ENCODE results near the gene AAMDC.

The AAMDC gene

DNA sequence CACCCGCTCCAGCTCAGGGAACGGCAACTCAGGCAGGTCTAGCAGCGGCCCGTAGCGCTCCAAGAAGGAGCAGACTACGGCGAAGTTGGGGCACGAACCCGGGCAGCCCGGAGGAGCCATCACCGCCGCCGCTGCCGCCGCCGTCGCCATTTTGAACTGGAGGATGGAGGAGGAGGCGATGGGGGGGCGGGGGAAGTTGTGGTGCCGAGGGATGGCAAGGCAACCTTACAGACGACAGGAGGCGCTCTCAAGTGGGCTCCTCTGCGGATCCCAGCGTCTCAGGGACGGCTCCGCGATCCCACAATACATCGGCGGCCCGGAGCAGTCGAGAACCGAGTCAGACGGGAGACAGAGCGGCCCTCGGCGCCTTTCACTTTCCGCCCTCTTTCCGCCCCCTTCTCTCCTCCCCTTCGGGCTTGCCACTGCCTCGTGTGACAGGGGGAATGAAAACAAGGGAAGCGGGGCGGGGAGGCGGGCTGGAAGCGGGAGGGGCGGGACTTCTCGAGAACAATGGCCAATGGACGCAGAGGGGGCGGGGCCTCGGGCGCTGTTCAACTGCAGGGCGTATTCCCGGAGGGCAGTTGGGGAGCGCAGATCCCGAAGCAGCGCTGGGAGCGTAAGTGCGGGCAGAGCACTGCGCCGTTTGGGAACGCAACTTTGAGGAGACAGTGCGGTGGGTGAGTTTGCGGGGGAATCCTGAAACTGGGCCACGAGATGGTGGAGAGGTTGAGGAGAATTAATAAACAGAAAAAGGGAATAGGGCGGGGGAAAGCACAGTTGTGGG lies at the start of gene AAMDC, which contains the start of gene RSF1:
Gene AAMDC, plus strand, starts transcription at position 580 of the 784 bp plus-strand sequence. CDS start 21,353 bp downstream, outside the sequence.
Gene RSF1, minus strand, starts transcription at position 158 of the 784 bp plus-strand sequence. Its CDS starts 8 bp downstream, at position 150.
- DNase-seq (ENCODE audit: low read depth): peak; percentile 99

DNA sequence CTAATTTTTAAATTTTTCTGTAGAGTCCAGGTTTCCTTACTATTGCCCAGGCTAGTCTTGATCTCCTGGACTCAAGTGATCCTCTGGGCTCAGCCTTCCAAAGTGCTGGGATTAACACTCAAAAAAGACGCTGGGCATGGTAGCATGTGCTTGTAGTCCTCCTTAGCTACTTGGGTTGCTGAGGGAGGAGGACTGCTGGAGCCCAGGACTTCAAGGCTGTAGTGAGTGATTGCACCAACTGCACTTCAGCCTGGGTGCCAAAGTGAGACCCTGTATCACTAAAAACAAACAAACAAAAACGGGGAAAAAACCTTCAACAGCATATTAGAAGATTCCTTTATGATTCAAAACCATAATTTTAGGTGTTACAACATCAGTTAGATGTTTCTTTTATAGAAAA lies 45.0 kb upstream of the AAMDC start:
- DNase-seq (ENCODE audit: low read depth): no peak

DNA sequence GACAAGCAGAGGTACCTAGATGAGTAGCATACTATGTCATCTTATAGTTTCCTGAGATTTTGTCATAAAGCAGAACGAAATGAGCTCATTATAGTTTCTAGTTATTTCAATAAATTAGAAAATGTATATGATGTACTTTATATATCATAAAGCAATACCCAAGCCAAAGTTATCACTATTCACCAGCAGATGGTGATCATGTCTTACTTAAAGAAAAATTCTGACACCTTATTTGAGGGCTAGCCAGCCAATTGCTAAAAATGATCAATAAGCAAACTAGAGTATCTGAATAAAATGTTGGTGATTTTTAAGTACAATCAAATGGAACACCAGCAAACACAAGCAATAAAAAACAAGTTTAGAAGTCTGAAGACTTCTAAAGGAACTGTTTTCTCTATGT lies 44.5 kb upstream of the AAMDC start:
- no peak for DNase-seq (ENCODE audit: low read depth)

DNA sequence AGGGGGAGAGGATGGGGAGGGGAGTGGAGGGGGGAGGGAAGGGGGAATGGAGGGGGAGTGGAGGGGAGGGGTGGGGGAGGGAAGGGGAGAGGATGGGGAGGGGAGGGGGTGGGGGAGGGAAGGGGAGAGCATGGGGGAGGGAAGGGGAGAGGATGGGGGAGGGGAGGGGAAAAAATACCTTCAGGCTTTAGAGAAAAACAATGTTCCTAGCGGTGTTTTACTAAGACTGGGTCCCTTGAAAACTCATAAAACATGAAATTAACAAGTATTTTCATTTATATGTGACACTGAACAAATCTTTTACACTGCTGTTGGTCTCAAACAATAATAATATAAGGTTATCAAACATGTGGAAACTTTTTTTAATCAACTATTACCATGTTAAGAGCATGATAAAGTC lies 42.8 kb upstream of the AAMDC start:
- DNase-seq (ENCODE audit: low read depth): no peak

DNA sequence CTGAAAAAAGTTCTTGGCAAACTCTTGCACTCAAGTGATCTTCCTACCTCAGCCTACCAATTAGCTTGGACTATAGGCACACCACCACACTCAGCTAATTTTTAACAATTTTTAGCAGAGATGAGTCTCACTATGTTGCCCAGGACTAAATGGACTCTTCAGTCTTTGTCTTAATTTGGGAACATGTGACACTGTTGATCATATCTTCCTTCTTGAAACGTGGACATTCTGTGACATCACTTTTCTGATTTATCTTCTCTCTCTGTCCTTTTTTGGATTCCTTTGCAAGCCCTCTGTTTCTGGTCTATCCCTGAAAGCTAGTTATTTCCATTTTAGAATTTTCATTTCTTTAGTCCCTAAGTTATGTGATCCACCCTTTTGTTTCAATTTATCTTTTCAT lies 42.4 kb upstream of the AAMDC start:
- no peak for DNase-seq (ENCODE audit: low read depth)

DNA sequence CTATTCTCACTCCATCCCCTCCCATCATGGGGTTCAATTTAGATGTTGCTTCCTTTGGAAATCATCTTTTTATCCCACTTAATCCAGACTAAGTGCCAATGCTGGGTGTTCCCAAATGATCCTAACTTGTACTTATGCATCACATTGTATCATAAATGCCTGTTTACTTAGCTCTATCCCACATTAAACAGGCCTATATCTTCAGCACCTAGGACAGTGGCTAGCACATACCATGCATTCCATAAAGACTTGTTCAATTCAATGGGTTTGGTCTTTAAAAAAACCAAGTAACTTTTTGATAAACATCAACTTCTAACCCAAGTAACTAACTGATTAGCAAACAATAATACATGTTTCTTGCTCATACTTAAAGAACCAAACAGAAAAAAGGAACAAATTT lies 41.0 kb upstream of the AAMDC start:
- DNase-seq (ENCODE audit: low read depth): no peak

DNA sequence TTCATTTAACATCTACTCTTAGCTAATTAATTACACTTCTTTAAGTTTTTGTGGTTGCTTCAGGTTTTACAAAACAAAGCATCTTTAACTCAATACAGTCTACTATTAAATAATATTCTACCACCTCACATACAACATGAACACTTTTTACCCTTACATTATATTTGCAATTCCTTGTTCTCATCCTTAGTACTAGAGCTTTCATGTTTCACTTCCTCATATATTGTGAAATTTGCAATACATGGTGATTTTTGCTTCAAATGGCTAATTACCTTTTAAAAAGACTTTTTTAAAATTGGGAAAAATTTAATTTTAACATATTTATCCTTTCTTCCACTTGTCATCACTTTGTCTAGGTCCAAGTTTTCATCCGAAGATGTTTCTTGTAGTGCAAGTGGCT lies 37.9 kb upstream of the AAMDC start:
- DNase-seq (ENCODE audit: low read depth): no peak

DNA sequence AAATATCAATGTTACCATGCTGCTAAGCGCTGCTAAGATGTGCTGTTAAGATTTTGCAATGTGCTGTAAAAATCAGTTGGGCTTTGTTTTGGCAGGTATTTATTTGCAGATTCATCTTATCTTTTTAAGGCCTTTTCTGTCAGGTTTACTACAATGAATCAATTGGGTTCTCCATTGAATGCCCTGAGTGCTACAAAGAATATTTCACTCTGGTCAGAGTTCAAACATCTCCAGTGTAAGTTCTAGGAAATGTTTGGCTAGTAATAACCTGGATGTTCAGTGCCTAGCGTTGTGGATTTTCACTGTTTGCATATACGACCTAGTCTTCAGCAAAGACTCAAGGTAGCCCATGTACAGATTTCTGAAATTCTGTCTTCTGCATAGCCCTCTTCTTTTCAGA lies 36.4 kb upstream of the AAMDC start:
- no peak for DNase-seq (ENCODE audit: low read depth)

DNA sequence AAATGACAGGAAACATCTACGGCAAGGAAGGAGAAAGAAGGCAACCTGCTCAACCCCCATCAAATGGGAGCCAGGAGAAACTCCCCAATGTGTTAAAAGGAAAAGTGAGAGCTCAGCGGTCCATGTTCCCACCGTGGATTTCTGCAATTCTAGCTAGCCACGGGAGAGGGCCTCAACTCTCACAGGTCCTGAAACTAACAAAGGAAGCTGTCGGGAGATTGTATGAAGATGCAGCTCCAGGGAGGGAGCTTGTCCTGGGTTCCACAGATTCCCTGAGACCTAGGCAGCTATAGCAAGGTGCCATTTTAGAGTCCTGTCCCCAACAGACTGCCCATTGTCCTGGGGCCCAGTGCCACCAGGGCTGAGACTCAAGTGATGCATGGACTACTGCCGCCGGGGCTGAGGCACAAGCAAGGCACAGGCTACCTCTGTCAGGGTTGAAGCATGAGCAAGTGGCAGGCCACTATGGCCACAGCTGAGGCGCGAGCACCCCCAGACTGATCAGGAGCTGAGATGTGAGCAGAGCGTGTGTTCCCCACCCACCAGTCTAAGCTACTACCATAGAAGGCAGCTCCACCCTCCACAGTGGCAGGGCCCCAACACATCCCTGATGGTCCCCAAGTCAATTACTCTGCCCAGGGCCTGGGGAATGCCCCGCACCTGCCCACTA lies 31.7 kb upstream of the AAMDC start:
- no peak for DNase-seq (ENCODE audit: low read depth)

DNA sequence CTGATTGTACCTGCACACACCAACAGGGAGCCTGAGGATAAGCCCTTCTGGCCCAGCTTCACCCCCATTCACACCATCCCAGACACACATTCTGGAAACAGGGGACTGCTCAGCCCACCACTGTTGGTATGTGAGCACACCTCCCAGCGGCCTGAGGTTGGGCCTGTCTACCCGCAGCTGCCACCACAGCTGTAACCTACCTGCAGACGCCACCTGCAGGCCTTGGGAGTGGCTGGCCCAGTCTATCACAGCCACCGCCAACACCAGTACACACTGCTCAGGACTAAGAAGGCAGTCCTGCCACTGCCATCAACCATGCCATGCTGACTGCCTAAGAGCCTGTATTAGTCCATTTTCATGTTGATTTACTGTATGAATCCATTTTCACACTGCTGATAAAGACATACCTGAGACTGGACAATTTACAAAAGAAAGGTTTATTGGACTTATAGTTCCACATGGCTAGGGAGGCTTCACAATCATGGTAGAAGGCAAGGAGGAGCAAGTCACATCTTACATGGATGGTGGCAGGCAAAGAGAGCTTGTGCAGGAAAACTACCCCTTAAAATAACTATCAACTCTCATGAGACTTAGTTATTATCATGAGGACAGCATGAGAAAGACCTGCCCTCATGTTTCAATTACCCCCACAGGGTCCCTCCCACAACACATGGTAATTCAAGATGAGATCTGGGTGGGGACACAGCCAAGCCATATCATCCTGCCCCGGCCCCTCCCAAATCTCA lies 31.0 kb upstream of the AAMDC start:
- DNase-seq (ENCODE audit: low read depth): no peak

DNA sequence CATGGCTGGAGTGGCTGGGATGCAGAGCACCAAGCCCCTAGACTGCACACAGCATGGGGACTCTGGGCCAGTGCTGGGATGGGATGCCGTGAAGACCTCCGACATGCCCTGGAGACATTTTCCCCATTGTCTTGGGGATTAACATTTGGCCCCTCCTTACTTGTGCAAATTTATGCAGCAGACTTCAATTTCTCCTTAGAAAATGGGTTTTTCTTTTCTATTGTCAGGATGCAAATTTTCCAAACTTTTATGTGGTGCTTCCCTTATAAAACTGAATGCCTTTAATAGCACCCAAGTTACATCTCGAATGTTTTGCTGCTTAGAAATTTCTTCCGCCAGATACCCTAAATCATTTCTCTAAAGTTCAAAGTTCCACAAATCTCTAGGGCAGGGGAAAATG lies 29.6 kb upstream of the AAMDC start:
- no peak for DNase-seq (ENCODE audit: low read depth)

DNA sequence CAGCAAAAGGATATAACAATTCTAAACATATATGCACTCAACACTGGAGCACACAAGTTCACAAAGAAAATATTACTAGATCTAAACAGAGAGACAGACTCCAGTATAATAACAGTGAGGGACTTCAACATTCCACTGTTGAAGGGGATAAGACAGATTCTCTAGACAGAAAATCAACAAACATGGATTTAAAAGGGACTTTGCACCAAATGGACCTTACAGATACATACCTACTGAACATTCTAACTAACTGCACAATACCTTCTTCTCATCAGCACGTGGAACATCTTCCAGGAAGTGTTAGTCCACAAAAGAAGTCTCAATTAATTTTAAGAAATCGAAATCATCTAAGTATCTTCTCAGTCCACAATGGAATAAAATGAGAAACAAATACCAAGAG lies 27.0 kb upstream of the AAMDC start:
- no peak for DNase-seq (ENCODE audit: low read depth)

DNA sequence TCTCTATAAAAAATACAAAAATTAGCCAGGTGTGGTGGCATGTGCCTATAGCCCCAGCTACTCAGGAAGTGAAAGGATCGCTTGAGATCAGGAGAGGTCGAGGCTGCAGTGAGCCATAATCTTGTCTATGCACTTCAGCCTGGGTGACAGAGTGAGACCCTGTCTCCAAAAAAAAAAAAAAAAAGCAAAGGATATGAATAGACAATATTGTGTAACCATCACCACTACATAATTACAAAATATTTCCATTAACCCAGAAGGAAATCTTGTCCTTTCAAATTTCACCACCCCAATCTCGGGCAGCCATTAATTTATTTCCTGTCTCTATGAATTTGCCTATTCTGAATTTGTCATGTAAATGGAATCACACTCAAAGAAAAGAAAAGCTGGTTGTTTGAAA lies 21.6 kb upstream of the AAMDC start:
- no peak for DNase-seq (ENCODE audit: low read depth)

DNA sequence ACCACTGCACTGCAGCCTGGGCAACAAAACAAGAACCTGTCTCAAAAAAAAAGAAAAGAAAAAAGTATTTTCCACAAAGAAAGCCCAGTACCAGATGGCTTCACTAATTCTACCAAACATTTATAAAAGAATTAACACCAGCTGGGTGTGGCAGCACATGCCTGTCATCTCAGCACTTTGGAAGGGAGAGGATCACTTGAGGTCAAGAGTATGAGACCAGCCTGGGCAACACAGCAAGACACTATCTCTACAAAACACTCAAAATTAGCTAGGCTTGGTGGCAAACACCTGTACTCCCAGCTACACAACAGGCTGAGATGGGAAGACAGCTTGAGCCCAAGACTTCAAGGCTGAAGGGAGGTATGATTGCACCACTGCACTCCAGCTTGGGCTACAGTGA lies 20.5 kb upstream of the AAMDC start:
- no peak for DNase-seq (ENCODE audit: low read depth)

DNA sequence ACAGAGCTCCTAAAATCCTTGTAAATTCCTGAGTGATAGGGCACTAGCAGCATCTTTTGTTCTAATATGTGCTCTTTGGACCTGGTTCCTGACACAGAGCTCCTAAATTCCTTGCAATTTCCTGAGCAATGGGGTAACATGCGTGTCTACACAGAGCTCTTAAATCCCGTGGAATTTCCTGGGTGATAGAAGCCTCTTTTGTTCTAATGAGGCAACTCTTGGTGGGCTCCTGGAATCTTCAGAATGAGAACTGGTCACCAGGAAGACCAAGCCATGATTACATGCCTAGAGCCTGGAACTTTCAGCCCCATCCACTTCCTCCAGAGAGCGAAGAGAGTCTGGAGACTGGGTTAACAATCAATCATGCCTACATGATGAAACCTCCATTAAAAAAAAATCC lies 19.5 kb upstream of the AAMDC start:
- DNase-seq (ENCODE audit: low read depth): no peak

DNA sequence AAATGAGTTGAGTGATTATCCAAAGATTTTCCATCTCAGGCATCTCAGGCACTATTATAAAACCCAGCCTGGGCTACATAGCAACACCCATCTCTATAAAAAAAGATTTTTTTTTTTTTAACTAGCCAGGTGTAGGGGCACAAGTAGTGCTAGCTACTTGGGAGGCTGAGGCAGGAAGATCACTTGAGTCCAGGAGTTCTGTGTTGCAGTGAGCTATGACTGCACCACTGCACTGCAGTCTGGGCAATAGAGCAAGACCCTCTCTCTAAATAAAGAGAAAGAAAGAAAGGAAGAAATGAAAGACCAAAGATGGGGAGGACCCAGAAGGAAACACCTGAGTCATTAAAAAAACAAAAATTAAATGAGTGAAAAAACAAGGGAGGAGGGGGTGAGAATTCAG lies 14.5 kb upstream of the AAMDC start:
- no peak for DNase-seq (ENCODE audit: low read depth)

DNA sequence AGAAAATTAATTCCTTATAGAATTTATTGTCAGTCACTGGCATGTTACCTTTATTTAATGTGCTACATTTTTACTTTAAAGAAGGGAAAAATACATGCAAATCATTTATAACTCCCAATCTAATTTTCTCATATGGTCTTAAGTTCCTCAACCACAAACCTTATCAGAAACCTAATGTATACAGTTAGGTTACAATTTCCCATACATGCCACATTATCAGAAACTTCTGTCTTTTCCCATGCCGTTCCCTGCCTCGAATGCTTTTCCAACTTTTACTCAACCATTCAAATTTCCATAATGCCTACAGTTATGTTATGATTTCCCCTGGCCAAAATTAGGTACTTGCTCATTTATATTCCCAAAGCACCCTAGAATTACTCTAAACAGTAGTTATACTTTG lies 14.0 kb upstream of the AAMDC start:
- DNase-seq (ENCODE audit: low read depth): no peak

DNA sequence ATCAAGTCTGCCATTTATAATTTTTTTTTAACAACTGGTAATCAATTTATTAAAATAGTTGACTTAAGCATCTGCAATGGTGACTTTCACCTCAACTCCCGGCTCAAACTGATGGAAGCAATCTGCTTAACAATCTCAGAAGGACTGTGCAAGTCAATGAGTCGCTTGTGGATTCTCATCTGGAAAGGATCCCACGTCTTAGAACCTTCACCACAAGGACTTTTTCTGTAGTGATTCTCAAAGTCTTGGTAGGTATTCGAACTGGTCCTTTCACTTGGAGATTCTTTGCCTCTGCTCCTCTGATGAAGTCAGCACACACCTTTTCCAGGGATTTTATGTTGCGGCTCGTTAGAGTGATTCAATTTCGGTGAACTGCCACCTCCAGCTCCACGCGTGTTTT lies 7.7 kb upstream of the AAMDC start:
- no peak for DNase-seq (ENCODE audit: low read depth)

DNA sequence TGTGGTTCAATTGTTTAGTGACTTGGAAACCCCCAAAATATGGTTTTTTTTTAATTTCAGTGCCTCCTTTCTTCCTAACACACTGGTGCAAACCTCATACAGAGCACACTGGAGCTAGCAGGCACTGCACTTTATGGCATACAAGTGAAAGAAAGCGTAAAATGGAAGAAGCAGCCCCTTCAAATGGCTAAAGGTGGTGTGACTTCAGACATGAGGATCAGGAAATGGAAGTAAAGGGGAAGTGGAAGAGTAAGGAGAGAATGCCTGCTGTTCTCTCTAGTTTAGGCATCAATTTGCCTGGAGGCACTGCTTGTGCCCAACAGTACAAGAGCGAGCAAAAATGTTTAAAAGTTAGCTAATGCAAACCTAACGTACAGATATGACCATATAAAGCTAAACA lies 6.1 kb upstream of the AAMDC start:
- no peak for DNase-seq (ENCODE audit: low read depth)

DNA sequence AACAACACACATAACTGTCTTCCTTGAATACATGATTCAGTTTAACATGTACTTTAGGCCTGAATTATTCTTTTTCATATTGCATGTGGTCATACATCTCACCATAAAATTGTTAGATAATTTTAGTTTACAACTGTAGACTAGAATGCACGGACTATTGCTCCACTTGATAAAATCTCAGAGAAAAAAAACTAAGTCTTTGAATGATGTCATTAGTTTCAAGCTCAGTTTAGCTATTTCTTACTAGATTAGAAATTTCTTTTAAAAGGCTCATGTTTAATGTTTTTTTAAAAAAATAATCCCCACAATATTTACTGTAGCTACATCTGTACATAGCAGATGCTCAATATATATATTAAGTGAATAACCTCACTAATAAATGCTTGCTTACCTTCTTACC lies 5.5 kb upstream of the AAMDC start:
- DNase-seq (ENCODE audit: low read depth): no peak

DNA sequence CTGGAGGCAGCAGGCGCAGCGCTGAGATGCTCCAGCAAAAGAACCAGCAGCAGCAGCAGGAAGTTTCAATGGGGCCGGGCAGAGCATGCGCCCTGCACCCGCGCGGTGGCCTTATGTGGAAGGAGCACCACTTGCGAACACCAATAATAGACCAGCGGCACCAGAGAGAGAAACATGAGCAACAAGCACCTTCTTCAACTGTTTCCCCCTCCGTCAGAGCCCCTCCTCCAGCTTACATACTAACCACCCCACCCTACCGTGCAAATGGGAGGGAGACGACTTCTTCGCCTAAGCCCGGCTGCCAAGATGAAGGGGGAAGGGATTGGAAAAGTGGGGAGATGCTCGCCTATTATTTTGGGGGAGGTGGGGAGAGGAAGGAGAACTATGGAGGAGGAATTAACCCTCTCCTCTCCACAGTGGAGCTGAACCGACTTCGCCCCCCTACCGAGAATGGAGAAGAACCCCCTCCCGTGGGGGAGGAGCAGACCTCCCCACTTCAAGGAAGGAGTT lies 1.5 kb upstream of the AAMDC start:
- peak; percentile 60 for DNase-seq (ENCODE audit: low read depth)

DNA sequence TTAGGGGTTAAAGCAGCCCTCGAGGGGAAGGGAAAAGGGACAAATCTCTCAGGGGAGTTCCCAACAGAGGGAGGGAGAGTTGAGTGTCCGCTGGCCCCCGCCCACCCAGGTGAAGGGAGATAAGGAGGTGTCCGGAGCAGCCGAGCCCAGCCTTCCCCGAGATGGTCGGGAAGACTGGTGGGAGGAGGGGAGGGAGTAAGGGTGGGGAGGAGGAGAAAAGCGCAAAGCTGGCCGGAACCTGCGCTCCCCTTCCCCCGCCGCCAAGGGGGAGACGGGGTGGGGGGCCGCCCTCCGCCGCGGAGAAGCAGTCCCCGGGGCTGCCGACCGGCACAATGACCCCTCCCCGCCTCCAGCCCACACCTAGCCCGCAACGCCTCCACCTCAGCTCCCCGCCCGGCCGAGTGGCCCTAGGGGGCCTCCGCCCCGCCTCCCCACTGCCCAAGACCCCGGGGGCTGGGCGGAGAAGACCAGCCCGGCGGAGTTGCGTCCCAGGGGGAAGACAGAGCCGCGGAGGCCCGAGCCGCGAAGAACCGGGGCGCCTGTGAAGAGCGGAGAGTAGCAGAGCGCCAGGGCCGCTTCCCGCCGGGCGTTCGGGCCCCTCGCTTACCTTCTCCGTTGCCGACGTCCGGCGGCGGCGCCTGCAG lies 901 bp upstream of the AAMDC start:
- no peak for DNase-seq (ENCODE audit: low read depth)

All from GM04504 (cell line).